ENCODE measurements around the gene AKAP7.

AKAP7 gene

GRCh38 chr6:131130554-131130940 lies 4.7 kb upstream of the AKAP7 start:
- in situ Hi-C loops (cut with MboI; ENCODE audit: low sequenced_read_pairs) = no loop called here

GRCh38 chr6:131132360-131132759 lies 2.9 kb upstream of the AKAP7 start:
- in situ Hi-C loops (cut with MboI; ENCODE audit: low sequenced_read_pairs) = no loop called here

- in situ Hi-C loops (cut with MboI; ENCODE audit: low sequenced_read_pairs) = no loop called here
These were observed 867 bp upstream of the AKAP7 start for GRCh38 chr6:131134220-131134979.

GRCh38 chr6:131134980-131135243 lies 355 bp upstream of the AKAP7 start:
- in situ Hi-C loops (cut with MboI; ENCODE audit: low sequenced_read_pairs) = no loop called here

GRCh38 chr6:131136021-131136786 lies 937 bp downstream of the AKAP7 start:
- in situ Hi-C loops (cut with MboI; ENCODE audit: low sequenced_read_pairs) = no loop called here

GRCh38 chr6:131139599-131139998 lies 4.3 kb downstream of the AKAP7 start:
- in situ Hi-C loops (cut with MboI; ENCODE audit: low sequenced_read_pairs) = no loop called here

GRCh38 chr6:131143319-131143718 lies 8.1 kb downstream of the AKAP7 start:
- in situ Hi-C loops (cut with MboI; ENCODE audit: low sequenced_read_pairs) = no loop called here

- in situ Hi-C loops (cut with MboI; ENCODE audit: low sequenced_read_pairs) = no loop called here
These were observed 11.6 kb downstream of the AKAP7 start for GRCh38 chr6:131146865-131147264.

GRCh38 chr6:131156411-131156810 lies 21.1 kb downstream of the AKAP7 start:
- in situ Hi-C loops (cut with MboI; ENCODE audit: low sequenced_read_pairs) = no loop called here

- in situ Hi-C loops (cut with MboI; ENCODE audit: low sequenced_read_pairs) = no loop called here
These were observed 24.3 kb downstream of the AKAP7 start for GRCh38 chr6:131159578-131159977.

- in situ Hi-C loops (cut with MboI; ENCODE audit: low sequenced_read_pairs) = no loop called here
These were observed 25.0 kb downstream of the AKAP7 start for GRCh38 chr6:131160254-131160758.

GRCh38 chr6:131161987-131162386 lies 26.7 kb downstream of the AKAP7 start:
- in situ Hi-C loops (cut with MboI; ENCODE audit: low sequenced_read_pairs) = no loop called here

GRCh38 chr6:131163886-131164285 lies 28.6 kb downstream of the AKAP7 start:
- in situ Hi-C loops (cut with MboI; ENCODE audit: low sequenced_read_pairs) = no loop called here

GRCh38 chr6:131164506-131164905 lies 29.2 kb downstream of the AKAP7 start:
- in situ Hi-C loops (cut with MboI; ENCODE audit: low sequenced_read_pairs) = no loop called here

- in situ Hi-C loops (cut with MboI; ENCODE audit: low sequenced_read_pairs) = no loop called here
These were observed 32.5 kb downstream of the AKAP7 start for GRCh38 chr6:131167773-131168172.

GRCh38 chr6:131169613-131170012 lies 34.3 kb downstream of the AKAP7 start:
- in situ Hi-C loops (cut with MboI; ENCODE audit: low sequenced_read_pairs) = no loop called here

- in situ Hi-C loops (cut with MboI; ENCODE audit: low sequenced_read_pairs) = no loop called here
These were observed 37.0 kb downstream of the AKAP7 start for GRCh38 chr6:131172222-131172621.

- in situ Hi-C loops (cut with MboI; ENCODE audit: low sequenced_read_pairs) = no loop called here
These were observed 38.4 kb downstream of the AKAP7 start for GRCh38 chr6:131173680-131174079.

- in situ Hi-C loops (cut with MboI; ENCODE audit: low sequenced_read_pairs) = loop anchor here (25.0 kb wide), 1 partner anchor 362 kb away; no protein-coding TSS in a partner anchor
These were observed 40.3 kb downstream of the AKAP7 start for GRCh38 chr6:131175564-131175963.

- in situ Hi-C loops (cut with MboI; ENCODE audit: low sequenced_read_pairs) = loop anchor here (25.0 kb wide), 1 partner anchor 359 kb away; no protein-coding TSS in a partner anchor
These were observed 42.7 kb downstream of the AKAP7 start for GRCh38 chr6:131177996-131178395.

- in situ Hi-C loops (cut with MboI; ENCODE audit: low sequenced_read_pairs) = loop anchor here (25.0 kb wide), 1 partner anchor 354 kb away; no protein-coding TSS in a partner anchor
These were observed 47.7 kb downstream of the AKAP7 start for GRCh38 chr6:131182991-131183425.
